Subcutaneous adipose tissue (tissue), 4 donors: Measurements from ENCODE around the gene LRP6. TPM values are rescaled to one million over a fixed set of nuclear protein-coding genes. Genes with fewer than 3 reads are reported as not detected.

Experiments used
- CTCF ChIP-seq: fragments of 450-650 bp; IDR thresholded peaks from one replicate; pipeline ENCODE4 v1.5.1; 2016; ENCODE audit warnings: low read depth, mild to moderate bottlenecking, control low read depth, antibody characterized with exemption, moderate library complexity
- total RNA-seq, 4 donors: library from RNA; depleted of rRNA; stranded (reverse); fragments of >200 nt; gene quantifications; one replicate each; pipeline ENCODE4 v1.1.0, GENCODE V29; 2016

LRP6 gene
- total RNA-seq, 4 donors from 2014 or later, result 21.5 to 29.7 (median 23.5) TPM

- no peak for TF ChIP-seq CTCF
Measured at GRCh38 chr12:12224240-12224940, 42.5 kb downstream of the LRP6 start.

- no peak for TF ChIP-seq CTCF
Measured at GRCh38 chr12:12221560-12221959, 45.3 kb downstream of the LRP6 start.

GRCh38 chr12:12219664-12220063 lies 47.2 kb downstream of the LRP6 start:
- TF ChIP-seq CTCF, result no peak

GRCh38 chr12:12217018-12217359 lies 49.9 kb downstream of the LRP6 start:
- no peak for TF ChIP-seq CTCF

- no peak for TF ChIP-seq CTCF
Measured at GRCh38 chr12:12216349-12217017, 50.4 kb downstream of the LRP6 start.

GRCh38 chr12:12214635-12215131 lies 52.2 kb downstream of the LRP6 start:
- TF ChIP-seq CTCF, result no peak

- no peak for TF ChIP-seq CTCF
Measured at GRCh38 chr12:12214201-12214600, 52.6 kb downstream of the LRP6 start.
